IPS-18a (cell line): ENCODE results near the gene SP3.

ENCODE experiments used
- H3K27ac ChIP-seq: one replicate; pipeline ENCODE4 v1.5.1; 2013; ENCODE audit warnings: low read length
- H3K27me3 ChIP-seq: one replicate; pipeline ENCODE4 v1.6.1; 2013; ENCODE audit warnings: mild to moderate bottlenecking, low read length; ENCODE audit not compliant: control insufficient read depth, insufficient read depth
- H3K36me3 ChIP-seq: one replicate; pipeline ENCODE4 v1.6.1; 2013; ENCODE audit warnings: low read depth, low read length; ENCODE audit not compliant: control insufficient read depth
- H3K4me1 ChIP-seq: one replicate; pipeline ENCODE4 v1.6.1; 2013; ENCODE audit warnings: low read depth, low read length; ENCODE audit not compliant: control insufficient read depth
- H3K4me3 ChIP-seq: one replicate; pipeline ENCODE4 v1.5.1; 2013; ENCODE audit warnings: low read length
- H3K9ac ChIP-seq: one replicate; pipeline ENCODE4 v1.6.1; 2013; ENCODE audit warnings: mild to moderate bottlenecking, low read length, moderate library complexity
- H3K9me3 ChIP-seq: one replicate; pipeline ENCODE4 v1.6.1; 2013; ENCODE audit warnings: low read depth, low read length; ENCODE audit not compliant: control insufficient read depth

SP3 gene

DNA sequence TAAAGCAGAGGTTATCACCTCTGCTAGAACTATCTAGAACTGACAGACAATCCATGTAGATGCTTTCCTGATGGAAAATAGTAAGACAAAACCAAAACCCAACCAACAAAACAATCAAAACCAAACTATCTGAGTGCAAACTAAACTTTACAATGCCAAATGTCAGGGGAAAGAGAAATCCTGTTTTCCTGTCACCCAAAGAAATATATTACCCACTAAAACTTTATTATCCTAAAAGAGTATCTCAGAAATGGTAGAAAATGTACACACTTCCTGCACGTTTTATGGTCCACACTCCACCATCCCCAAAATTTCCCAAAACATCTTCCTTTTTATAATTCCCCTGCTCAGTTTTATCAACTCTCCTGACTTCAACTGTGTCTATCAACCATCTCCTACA, 29.9 kb downstream of the SP3 start:
- H3K4me3 ChIP-seq: no peak overlapping the region
- H3K27me3 ChIP-seq: no peaks in the 10 kb centered on the region
- no peak overlapping the region for H3K9ac ChIP-seq
- peaks cover 12% of the 10 kb centered on the region for H3K4me1 ChIP-seq
- no peaks in the 10 kb centered on the region for H3K9me3 ChIP-seq
- H3K36me3 ChIP-seq: no peaks in the 10 kb centered on the region
- no peak overlapping the region for H3K27ac ChIP-seq

DNA sequence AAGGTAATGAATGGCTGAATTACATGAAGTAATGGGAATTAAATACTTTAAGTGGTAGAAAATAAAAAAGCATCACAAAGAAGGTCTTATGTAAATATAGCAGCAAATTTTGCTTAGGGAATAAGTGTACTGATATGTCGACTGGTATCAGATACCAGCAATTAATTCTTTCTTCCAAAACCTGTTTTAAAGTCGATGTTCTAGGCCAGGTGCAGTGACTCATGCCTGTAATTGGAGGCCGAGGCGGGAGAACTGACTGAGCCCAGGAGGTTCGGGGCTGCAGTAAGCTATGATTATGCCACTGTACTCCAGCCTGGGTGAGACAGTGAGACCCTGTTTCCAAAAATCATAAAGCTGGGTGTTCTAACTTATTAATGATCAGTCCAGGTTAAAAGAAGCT, 30.3 kb downstream of the SP3 start:
- no peak overlapping the region for H3K9ac ChIP-seq

DNA sequence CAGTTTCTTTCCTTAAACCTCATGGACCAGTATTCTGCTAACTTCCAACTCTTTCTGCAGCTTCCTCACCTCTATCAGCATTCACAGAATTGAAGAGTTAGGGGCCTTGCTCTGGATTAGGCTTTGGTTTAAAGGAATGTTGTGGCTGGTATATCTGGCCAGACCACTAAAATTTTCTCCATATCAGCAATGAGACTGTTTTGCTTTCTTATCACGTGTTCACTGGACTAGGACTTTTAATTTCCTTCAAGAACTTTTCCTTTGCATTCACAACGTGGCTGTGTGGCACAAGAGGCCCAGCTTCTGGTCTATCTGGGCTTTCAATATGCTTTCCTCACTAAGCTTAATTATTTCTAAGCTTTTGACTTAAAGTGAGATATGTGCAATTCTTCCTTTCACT, 33.4 kb downstream of the SP3 start:
- no peak overlapping the region for H3K4me3 ChIP-seq
- no peak overlapping the region for H3K27ac ChIP-seq
- H3K9me3 ChIP-seq: no peaks in the 10 kb centered on the region
- H3K36me3 ChIP-seq: no peaks in the 10 kb centered on the region
- H3K27me3 ChIP-seq: no peaks in the 10 kb centered on the region
- H3K4me1 ChIP-seq: peaks cover 4% of the 10 kb centered on the region
- no peak overlapping the region for H3K9ac ChIP-seq

More for the DNA sequence above, 30.3 kb downstream of the SP3 start:
- Histone ChIP-seq H3K4me1 (peaks cover 12% of the 10 kb centered on the region), H3K27ac (no peak overlapping the region), H3K36me3 (no peaks in the 10 kb centered on the region), H3K4me3 (no peak overlapping the region), H3K9me3 (no peaks in the 10 kb centered on the region), H3K27me3 (no peaks in the 10 kb centered on the region)

DNA sequence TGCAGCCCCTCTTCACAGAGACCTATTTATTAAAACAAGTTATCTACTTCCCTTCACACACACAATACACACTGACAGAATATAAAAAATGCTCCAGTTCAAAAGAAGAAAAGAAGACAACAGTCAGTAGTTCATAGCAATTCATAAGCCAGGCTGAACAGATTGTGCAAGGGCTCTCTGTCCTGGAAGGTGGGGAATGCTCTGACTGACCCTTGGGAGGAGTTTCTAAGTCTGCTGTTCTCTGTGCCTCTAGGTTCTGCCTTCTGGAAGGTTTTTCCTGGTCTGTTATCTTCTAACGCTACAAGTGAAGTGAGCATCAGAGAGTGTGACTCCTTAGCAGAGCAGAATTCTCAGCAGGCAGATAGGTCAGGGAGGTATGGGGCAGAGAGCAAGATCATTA, 35.7 kb downstream of the SP3 start:
- Histone ChIP-seq H3K4me1 (no peaks in the 10 kb centered on the region), H3K27ac (no peak overlapping the region), H3K9ac (no peak overlapping the region), H3K36me3 (no peaks in the 10 kb centered on the region), H3K9me3 (no peaks in the 10 kb centered on the region), H3K4me3 (no peak overlapping the region), H3K27me3 (no peaks in the 10 kb centered on the region)

DNA sequence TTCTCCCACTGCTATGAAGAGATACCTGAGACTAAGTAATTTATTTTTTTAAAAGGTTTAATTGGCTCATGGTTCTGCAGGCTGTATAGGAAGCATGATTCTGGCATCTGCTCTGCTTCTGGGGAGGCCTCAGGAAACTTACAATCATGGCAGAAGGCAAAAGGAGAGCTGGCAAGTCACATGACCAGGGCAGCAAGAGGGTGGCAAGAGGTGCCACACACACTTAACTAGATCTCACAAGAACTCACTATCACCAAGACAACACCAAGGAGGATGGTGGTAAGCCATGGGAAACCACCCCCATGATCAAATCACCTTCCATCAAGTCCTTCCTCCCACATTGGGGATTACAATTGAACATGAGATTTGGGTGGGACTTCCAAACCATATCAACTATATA, 38.3 kb downstream of the SP3 start:
- Histone ChIP-seq H3K9ac (no peak overlapping the region), H3K27ac (no peak overlapping the region), H3K4me3 (no peak overlapping the region), H3K4me1 (no peaks in the 10 kb centered on the region), H3K27me3 (no peaks in the 10 kb centered on the region), H3K36me3 (no peaks in the 10 kb centered on the region), H3K9me3 (no peaks in the 10 kb centered on the region)

DNA sequence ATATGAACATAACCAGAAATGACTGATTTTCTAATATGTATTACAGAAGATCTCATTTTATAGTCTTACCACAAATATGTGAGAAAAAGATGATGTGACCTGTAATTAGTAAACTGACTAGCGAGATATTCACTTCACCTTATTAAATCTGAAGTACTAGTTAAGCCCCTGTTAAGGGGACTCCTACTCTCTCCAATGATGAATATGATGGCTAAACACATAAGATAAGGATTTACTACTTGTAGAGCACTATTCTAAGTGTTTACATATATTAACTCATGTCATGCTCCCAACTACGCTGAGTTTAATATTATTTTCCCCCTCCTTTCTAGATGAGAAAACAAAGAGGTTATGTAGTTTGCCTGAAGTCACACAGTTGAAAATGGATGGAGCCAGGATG, 40.9 kb downstream of the SP3 start:
- Histone ChIP-seq H3K4me1 (no peaks in the 10 kb centered on the region), H3K4me3 (no peak overlapping the region), H3K9ac (no peak overlapping the region), H3K27me3 (no peaks in the 10 kb centered on the region), H3K36me3 (no peaks in the 10 kb centered on the region), H3K9me3 (no peaks in the 10 kb centered on the region), H3K27ac (no peak overlapping the region)

DNA sequence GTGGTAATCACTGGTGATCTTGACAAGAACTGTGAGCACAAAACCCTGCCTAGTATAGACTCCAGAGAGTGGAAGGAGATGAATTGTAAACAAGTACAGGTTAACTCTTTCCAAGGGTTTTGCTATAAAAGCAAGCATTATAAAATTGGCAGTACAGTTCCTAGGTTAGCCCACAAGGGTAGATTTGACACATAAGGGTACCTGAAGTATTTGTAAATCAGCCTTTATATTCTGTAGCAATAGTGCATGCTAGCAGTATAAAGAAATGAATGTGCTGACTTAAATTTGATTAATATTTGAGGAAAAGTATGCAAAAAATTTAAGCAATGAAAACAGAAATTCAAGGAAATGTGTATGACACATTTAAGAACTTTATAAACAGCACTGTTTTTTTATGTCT, 42.4 kb downstream of the SP3 start:
- no peaks in the 10 kb centered on the region for H3K4me1 ChIP-seq
- no peak overlapping the region for H3K9ac ChIP-seq
- H3K9me3 ChIP-seq: no peaks in the 10 kb centered on the region
- H3K27me3 ChIP-seq: no peaks in the 10 kb centered on the region
- peaks cover 8% of the 10 kb centered on the region for H3K36me3 ChIP-seq
- H3K27ac ChIP-seq: no peak overlapping the region
- no peak overlapping the region for H3K4me3 ChIP-seq

DNA sequence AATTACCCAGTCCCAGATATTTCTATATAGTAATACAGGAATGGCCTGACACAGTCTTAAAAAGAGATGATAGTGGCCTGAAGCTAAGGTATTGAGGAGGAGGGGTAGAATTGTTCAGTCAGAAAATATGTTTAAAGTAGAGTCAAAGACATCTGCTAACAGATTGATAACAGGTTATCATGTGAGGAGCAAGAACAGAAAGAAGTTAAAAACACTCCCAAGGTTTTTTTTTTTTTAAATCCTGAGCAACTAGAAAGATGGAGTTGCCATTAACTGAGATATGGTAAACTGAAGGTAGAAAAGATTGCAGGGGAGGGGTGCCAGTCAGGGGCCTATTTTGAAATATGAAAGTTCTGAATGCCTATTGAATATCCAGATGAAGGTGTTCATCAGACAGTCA, 43.1 kb downstream of the SP3 start:
- H3K9me3 ChIP-seq: no peaks in the 10 kb centered on the region
- H3K27me3 ChIP-seq: no peaks in the 10 kb centered on the region
- H3K4me1 ChIP-seq: no peaks in the 10 kb centered on the region
- peaks cover 15% of the 10 kb centered on the region for H3K36me3 ChIP-seq
- no peak overlapping the region for H3K4me3 ChIP-seq
- H3K9ac ChIP-seq: no peak overlapping the region
- no peak overlapping the region for H3K27ac ChIP-seq

DNA sequence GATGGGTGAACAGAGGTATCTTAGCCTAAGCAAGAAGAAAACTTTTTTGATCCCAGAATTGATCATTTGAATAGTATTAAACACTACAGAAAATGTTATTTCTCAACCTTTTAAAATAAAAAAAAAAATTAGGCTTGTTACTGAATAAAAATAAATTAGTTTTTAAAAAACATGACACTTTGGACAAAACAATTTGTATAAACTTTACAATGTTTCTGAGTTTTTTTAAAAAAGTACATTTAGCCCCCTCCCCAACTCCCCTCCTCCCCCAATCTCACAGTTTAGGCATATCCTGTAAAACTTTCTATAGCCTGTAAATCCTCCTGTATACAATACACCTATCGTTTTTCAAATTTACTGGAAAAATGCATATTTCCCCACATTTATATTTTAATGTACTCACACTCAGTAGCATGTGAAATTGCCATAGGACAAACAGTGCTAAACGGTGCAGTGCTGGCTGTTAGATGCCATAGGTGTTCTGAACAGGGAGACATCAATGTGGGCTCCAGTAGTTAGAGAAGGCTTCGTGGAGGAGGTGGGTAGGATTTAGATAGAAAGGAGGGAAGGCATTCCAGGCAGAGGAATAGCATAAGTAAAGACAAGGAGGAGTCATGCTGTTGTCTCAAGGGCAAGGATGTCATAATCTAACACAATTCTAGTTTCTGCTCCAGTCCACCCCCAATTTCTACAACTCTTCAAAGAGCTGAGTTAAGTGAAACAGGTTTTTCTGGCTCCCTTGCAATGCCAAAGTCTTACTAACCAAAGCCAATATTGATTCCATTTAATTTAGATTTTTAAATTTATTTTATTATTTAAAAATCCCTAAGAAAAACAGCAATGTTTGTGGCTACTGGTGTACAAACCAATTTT, 50.9 kb downstream of the SP3 start:
- H3K4me1 ChIP-seq: no peaks in the 10 kb centered on the region
- no peak overlapping the region for H3K4me3 ChIP-seq
- H3K36me3 ChIP-seq: peaks cover 50% of the 10 kb centered on the region
- H3K27ac ChIP-seq: no peak overlapping the region
- H3K27me3 ChIP-seq: no peaks in the 10 kb centered on the region
- H3K9me3 ChIP-seq: no peaks in the 10 kb centered on the region
- no peak overlapping the region for H3K9ac ChIP-seq

DNA sequence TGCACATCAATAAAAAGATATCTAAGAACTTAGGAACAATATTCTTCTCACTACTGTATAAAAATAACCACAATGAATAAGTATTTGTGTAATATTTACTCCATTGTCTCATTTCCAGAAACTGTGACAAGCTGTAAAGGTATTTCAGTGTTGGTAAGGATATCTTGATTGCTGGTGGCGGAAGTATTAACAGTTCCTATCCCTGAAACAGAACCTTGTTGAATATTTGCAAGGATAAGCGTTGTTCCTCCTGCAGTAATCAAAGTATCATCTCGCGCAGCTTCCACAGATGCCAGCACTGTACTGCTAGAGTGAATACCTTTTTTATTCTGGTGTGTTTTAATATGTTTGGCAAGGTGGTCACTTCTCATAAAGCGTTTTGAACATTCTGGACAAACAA, 55.3 kb downstream of the SP3 start:
- Histone ChIP-seq H3K36me3 (peaks cover 70% of the 10 kb centered on the region), H3K27ac (no peak overlapping the region), H3K4me3 (no peak overlapping the region), H3K27me3 (no peaks in the 10 kb centered on the region), H3K4me1 (no peaks in the 10 kb centered on the region), H3K9me3 (no peaks in the 10 kb centered on the region), H3K9ac (no peak overlapping the region)

DNA sequence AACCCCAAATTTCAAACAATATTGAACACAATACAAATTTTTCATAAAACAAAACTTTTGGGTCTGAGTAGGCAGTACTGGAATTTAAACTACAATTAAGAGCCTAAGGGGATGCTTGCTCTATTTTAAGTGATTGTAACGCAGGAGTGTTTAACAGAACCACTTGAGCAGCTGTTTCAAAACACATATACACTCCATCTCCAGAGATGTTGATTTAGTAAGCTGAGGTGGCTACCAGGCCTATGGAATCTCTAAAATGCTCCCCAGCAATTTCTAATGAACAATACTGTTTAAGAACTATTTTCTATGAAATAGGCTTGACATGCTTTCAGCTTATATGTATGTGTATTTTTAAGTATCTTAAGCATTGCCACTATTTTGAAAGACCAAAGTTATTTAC, 58.5 kb downstream of the SP3 start:
- Histone ChIP-seq H3K27ac (no peak overlapping the region), H3K9ac (no peak overlapping the region), H3K27me3 (no peaks in the 10 kb centered on the region), H3K36me3 (peaks cover 62% of the 10 kb centered on the region), H3K4me1 (no peaks in the 10 kb centered on the region), H3K9me3 (no peaks in the 10 kb centered on the region), H3K4me3 (no peak overlapping the region)
